HUES48 (cell line): Measurements from ENCODE around the gene LTA4H.

ENCODE experiments used
- H3K27ac ChIP-seq: one replicate; pipeline ENCODE4 v1.7.0; 2013; ENCODE audit warnings: low read depth, low read length, inconsistent platforms
- H3K27me3 ChIP-seq: 2 replicates; pipeline ENCODE4 v1.6.1; 2013; ENCODE audit warnings: mild to moderate bottlenecking, low read length; ENCODE audit not compliant: control insufficient read depth, insufficient read depth
- H3K36me3 ChIP-seq: 2 replicates; pipeline ENCODE4 v1.6.1; 2013; ENCODE audit warnings: low read length; ENCODE audit not compliant: control insufficient read depth, insufficient read depth
- H3K4me1 ChIP-seq: 2 replicates; pipeline ENCODE4 v1.6.1; 2013; ENCODE audit warnings: mild to moderate bottlenecking, low read length; ENCODE audit not compliant: control insufficient read depth, insufficient read depth
- H3K4me3 ChIP-seq: 2 replicates; pipeline ENCODE4 v1.5.1; 2013; ENCODE audit warnings: mild to moderate bottlenecking, low read depth, low read length
- H3K9ac ChIP-seq: 2 replicates; pipeline ENCODE4 v1.6.1; 2013; ENCODE audit warnings: mild to moderate bottlenecking, low read depth, low read length, moderate library complexity
- H3K9me3 ChIP-seq: 2 replicates; pipeline ENCODE4 v1.6.1; 2013; ENCODE audit warnings: low read length; ENCODE audit not compliant: control insufficient read depth, insufficient read depth

Gene LTA4H

DNA sequence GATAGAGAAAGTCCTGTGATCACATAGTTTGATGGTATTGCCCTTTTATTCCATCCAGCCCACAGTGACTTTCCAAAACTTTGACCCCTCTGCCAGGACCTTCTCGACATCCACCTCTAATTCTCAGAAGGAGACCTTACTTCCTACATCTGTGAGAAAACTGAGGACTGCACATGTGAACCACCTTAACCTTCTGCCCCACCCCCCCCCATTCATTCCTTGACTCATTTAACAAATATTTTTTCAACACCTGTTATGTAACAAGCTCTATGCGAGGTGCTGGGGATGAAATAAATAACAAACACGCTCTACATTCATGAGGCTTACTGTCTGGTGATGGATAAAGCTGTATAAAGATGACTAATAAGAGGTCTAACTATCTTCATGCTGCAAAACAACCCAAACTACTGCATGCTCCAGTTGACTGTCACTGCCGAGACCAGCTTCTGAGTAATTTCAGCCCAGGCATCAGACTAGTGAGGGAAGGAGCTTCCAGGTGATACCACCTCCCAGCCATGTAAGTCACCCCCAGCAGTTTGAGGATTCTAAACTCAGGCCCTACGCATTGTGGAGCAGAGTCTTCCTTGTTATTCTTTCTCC is 37.4 kb downstream of the LTA4H start:
- H3K4me1 ChIP-seq = peaks cover 5% of the 10 kb centered on the region; the same call in 1 of the 2 replicates
- H3K36me3 ChIP-seq = peaks cover 18% of the 10 kb centered on the region
- H3K27ac ChIP-seq = no peak overlapping the region
- no peak overlapping the region for H3K4me3 ChIP-seq
- no peaks in the 10 kb centered on the region for H3K27me3 ChIP-seq
- no peaks in the 10 kb centered on the region for H3K9me3 ChIP-seq
- H3K9ac ChIP-seq = no peak overlapping the region

DNA sequence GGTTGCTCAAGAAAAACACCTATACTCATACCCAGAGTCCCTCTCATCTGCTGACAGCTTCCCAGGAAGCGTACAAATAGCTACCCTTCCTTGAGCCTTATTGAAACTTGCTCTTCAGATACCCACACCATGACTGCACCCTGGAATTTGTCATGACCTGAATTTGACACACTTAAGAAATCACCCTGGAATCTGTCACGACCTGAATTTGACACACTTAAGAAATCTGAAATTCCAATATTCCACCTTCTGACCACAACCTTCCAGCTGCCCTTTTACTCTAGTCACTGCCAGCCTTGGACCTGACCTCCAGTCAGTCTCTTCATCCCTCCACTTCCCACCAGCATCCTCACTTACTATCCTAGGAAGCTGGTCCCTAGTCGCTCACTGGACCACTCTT is 38.1 kb downstream of the LTA4H start:
- peaks cover 10% of the 10 kb centered on the region for H3K36me3 ChIP-seq
- no peak overlapping the region for H3K27ac ChIP-seq
- no peak overlapping the region for H3K4me3 ChIP-seq
- H3K9ac ChIP-seq = no peak overlapping the region
- H3K9me3 ChIP-seq = no peaks in the 10 kb centered on the region
- no peaks in the 10 kb centered on the region for H3K27me3 ChIP-seq
- peaks cover 5% of the 10 kb centered on the region; the same call in 1 of the 2 replicates for H3K4me1 ChIP-seq

DNA sequence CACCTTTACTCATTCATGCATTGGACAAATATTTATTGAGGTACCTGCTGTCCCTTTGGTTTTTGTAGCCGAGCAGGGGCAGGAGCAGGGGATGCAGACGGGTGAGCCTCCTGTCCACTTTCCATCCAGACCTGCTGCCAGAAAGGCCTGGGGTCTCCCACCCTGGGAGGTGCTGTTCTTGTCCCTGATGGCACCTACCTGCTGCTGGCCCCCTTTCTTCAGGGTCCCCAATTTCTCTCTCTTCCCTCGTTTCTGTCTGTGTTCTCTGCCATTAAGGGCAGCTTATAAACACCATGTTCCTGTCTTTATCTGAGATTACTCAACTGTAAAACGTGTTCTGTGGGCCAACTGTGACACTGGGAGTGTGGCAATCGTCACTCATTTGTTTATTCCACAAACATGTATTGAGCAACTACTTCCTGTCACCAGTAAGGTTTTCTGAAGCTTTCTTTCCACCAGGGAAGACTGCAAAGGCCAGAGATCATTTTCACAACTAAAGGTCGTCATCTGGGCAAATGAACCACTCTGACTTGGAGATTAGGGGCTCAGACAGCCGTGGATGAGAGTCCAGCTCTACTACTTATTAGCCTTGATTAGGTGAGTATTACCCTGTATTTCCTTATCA is 39.2 kb downstream of the LTA4H start, which contains the start of gene HAL:
Gene HAL (minus strand): TSS at position 311 of the 625 bp plus-strand sequence. CDS start 434 bp downstream, outside the sequence.
- Histone ChIP-seq H3K27me3 (no peaks in the 10 kb centered on the region), H3K9ac (no peak within 1 kb of the TSS), H3K4me3 (no peak within 1 kb of the TSS), H3K9me3 (no peaks in the 10 kb centered on the region), H3K4me1 (peaks cover 5% of the 10 kb centered on the region; the same call in 1 of the 2 replicates), H3K27ac (no peak within 1 kb of the TSS), H3K36me3 (peaks cover 6% of the 10 kb centered on the region; the same call in 1 of the 2 replicates)

DNA sequence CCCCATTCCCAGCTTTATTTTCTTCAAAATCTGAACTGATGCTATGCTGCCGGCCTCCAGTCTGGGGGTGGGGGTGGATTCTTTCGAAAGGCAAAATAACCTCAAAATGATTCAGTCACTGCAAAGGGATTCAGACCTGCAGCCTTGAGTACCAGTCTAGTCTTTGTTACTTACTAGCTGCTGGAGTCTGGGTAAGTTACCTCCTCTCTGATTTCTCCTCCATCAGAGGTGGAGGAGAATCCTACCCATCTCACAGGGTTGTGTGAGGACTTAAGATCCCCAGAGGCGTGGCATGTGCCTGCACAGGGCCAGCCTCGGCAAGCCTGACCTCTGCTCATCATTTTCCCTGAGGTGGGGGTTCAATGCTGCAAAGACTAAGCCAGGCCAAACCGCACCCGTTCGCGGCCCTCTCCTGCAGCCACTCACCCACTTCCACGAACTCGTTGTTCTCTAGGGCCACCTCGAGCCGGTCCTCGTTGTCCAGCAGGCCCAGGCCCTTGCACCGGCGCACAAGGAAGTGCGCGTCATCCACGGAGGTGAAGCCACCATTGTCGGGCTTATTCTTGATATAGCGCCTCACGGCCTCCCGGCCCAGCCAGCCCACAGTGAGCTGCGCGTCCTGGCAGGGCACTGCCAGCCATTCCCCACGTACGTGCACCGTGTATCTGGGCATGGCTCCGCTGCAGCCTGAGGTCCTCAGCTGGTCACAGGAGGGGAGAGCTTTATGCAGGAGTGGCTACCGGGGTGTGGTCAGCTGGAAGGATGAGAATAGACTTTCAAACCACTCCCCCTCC is 40.0 kb downstream of the LTA4H start:
- Histone ChIP-seq H3K36me3 (no peaks in the 10 kb centered on the region), H3K27me3 (no peaks in the 10 kb centered on the region), H3K4me1 (peaks cover 5% of the 10 kb centered on the region), H3K27ac (no peak overlapping the region), H3K9ac (no peak overlapping the region), H3K9me3 (no peaks in the 10 kb centered on the region), H3K4me3 (no peak overlapping the region)

DNA sequence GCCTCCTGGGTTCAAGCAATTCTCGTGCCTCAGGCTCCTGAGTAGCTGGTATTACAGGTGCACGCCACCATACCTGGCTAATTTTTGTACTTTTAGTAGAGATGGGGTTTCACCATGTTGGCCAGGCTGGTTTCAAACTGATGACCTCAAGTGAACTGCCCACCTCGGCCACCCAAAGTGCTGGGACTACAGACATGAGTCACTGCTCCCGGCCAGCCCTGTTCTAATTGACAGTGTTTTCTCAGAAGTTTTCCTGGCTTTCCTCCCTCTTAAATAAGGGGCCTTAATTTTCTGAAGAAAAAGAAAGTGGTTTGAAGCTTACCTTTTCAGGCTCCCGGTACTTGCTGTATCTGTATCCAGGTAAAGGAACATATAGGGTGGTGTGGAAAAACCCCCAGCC is 40.9 kb downstream of the LTA4H start:
- peaks cover 11% of the 10 kb centered on the region for H3K4me1 ChIP-seq

DNA sequence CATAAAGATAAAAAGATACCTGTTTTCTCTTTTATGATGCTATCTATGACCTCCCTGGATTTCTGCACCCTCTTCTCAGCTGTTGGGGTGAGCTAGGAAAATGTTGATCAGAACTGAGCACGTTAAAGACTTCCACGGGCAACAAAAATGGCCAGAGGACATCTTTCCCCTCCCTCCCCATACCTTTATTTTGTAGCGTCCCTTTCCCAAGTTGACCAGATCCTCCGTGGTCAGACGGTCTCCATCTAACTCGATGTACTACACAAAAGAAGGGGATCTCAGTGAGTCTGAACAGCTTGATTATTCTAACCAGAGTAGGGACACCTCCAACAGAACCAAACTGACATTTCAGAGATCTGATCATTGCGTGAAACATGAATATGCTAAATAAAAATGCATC is 41.5 kb downstream of the LTA4H start:
- Histone ChIP-seq H3K4me3 (no peak overlapping the region), H3K9ac (no peak overlapping the region), H3K36me3 (no peaks in the 10 kb centered on the region), H3K27ac (no peak overlapping the region), H3K27me3 (no peaks in the 10 kb centered on the region), H3K9me3 (no peaks in the 10 kb centered on the region), H3K4me1 (peaks cover 11% of the 10 kb centered on the region)

More for the DNA sequence above, 40.9 kb downstream of the LTA4H start:
- no peaks in the 10 kb centered on the region for H3K36me3 ChIP-seq
- H3K9ac ChIP-seq = no peak overlapping the region
- H3K27ac ChIP-seq = no peak overlapping the region
- no peaks in the 10 kb centered on the region for H3K9me3 ChIP-seq
- H3K4me3 ChIP-seq = no peak overlapping the region
- no peaks in the 10 kb centered on the region for H3K27me3 ChIP-seq

DNA sequence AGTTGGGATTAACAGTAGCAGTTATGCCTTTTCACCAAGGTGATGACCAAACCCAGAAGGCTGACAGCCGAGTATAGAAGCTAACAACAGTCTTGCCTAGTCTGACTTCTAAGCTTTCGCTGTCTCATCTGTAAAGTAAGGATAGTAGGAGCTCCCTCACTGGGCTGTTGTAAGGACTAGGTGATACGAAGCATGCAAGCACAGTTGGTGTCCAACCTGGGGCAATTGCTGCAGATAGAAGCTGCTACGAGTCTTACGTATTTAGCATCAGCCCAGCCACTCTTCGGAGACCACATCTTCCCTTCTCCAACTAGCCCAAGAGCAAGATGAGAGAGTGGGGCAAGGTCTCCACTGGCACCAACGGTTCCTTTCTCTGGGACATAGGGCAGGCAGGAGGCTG is 45.3 kb downstream of the LTA4H start:
- Histone ChIP-seq H3K9ac (no peak overlapping the region), H3K27ac (no peak overlapping the region), H3K36me3 (no peaks in the 10 kb centered on the region), H3K4me3 (no peak overlapping the region), H3K27me3 (no peaks in the 10 kb centered on the region), H3K4me1 (peaks cover 16% of the 10 kb centered on the region), H3K9me3 (no peaks in the 10 kb centered on the region)

DNA sequence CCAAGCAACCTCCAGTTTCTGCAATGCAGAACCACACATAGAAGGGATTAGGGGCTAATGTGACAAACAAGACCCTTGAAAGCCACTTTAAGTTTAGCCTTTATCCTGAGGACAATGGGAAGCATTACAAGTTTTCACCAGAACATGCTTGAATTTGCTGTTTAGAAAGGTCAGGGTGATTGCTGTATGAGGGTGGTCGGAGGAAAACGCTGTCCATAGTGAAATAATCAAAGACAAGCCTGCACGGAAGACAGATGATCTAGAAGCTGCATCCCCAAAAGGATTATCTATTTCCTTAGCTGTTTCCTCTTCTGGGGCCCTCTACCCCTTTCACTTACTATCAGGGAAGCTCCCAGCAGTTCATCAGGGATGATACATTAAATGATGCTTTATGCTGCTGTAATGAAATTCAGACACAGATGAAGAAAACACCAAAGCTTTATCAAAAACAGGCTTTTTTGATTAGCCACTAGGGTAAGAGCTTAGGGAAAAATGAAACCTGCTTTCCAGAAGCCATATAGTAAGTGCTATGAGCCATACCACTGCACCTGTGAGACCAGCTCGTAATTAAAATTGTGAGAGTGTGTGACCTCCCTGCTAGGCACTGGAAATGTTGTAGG is 45.8 kb downstream of the LTA4H start:
- Histone ChIP-seq H3K27me3 (no peaks in the 10 kb centered on the region), H3K4me1 (peaks cover 16% of the 10 kb centered on the region), H3K36me3 (no peaks in the 10 kb centered on the region), H3K9me3 (no peaks in the 10 kb centered on the region), H3K27ac (no peak overlapping the region), H3K9ac (no peak overlapping the region), H3K4me3 (no peak overlapping the region)

DNA sequence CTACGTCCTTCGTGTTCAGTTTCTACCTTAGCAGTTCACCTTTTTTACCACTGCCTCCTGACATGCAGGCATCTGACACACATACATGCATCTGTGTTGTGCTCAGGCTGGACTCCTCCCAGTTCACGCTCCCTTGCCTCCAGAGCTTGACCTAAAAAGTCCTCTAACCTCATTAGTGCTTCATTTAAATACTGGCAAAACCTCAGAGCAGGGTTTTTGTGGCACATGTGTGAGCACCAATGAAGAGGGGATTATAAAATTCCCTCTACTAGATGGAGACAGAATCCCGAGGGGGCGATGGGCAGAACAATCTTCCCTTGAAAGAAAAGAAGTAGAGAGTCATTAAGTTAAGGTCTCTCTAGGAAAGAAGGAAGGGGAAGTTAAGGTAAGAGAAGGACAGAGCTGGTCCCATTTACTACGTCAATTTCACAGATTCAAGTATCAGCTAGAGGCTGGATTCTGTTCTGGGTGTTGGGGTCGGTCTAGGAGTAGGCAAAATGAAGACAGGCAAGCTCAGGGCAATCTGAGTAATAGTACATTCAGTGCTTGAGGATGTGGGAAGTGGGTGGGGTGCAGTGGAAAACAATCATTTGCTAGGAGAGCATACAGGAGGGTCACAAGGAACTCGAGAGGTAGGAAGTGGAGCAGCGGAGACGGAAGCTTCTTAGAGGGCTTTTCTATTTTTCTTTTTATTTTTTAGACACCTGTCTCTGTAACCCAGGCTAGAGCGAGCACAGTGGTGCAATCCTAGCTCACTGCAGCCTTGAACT is 46.7 kb downstream of the LTA4H start:
- H3K9ac ChIP-seq = no peak overlapping the region
- no peak overlapping the region for H3K27ac ChIP-seq
- H3K36me3 ChIP-seq = no peaks in the 10 kb centered on the region
- no peaks in the 10 kb centered on the region for H3K9me3 ChIP-seq
- H3K4me3 ChIP-seq = no peak overlapping the region
- no peaks in the 10 kb centered on the region for H3K27me3 ChIP-seq
- peaks cover 16% of the 10 kb centered on the region for H3K4me1 ChIP-seq
